H1 (cell line): Measurements from ENCODE around the gene PHLPP1. TPM values are rescaled to one million over a fixed set of nuclear protein-coding genes. Genes with fewer than 3 reads are reported as not detected.

Source experiments
- CTCF ChIA-PET: fragments of 300-600 bp; sonication (Branson Sonifier 250); formaldehyde crosslinking; loops from one replicate; lab custom pipeline; 2021; ENCODE audit not compliant: partially characterized antibody; lab: Charles Lee
- POLR2A ChIA-PET: fragments of 300-600 bp; sonication (Branson Sonifier 250); formaldehyde crosslinking; loops from one replicate; lab custom pipeline; 2021; ENCODE audit warnings: inconsistent platforms; ENCODE audit not compliant: partially characterized antibody; lab: Charles Lee
- DNase-seq, 2 experiments: peaks; one replicate each; pipeline versions ENCODE4 v3.0.0 to v3.0.0-alpha.2; 2010 to 2022; ENCODE audit warnings: low spot score in 2 of 2, low read depth in 1 of 2, mixed read lengths in 1 of 2
- FAIRE-seq: peaks from 2 replicates; lab custom pipeline; 2011; peaks lifted over from hg19 to GRCh38; lab: Jason Lieb, UNC
- H2AFZ ChIP-seq: 2 replicates; pipeline ENCODE4 v1.8.1; 2012; ENCODE audit warnings: low read length, inconsistent platforms
- H2AK5ac ChIP-seq: 2 replicates; pipeline ENCODE4 v1.6.1; 2013; ENCODE audit warnings: low read depth, low read length
- H2BK120ac ChIP-seq: replicated peaks from 2 replicates; pipeline ENCODE3; 2013; ENCODE audit warnings: low read depth, low read length, inconsistent platforms
- H2BK12ac ChIP-seq: 2 replicates; pipeline ENCODE4 v1.6.1; 2013; ENCODE audit warnings: low read depth, low read length
- H2BK15ac ChIP-seq: 2 replicates; pipeline ENCODE4 v1.6.1; 2013; ENCODE audit warnings: low read length
- H2BK20ac ChIP-seq: 2 replicates; pipeline ENCODE4 v1.6.1; 2013; ENCODE audit warnings: low read length
- H2BK5ac ChIP-seq: 2 replicates; pipeline ENCODE4 v1.6.1; 2013; ENCODE audit warnings: low read depth, low read length
- H3K14ac ChIP-seq: 2 replicates; pipeline ENCODE4 v1.6.1; 2013; ENCODE audit warnings: inconsistent platforms; ENCODE audit not compliant: insufficient read length
- H3K18ac ChIP-seq: 2 replicates; pipeline ENCODE4 v1.6.1; 2013; ENCODE audit warnings: low read length; ENCODE audit errors: extremely low read depth
- H3K23ac ChIP-seq: 2 replicates; pipeline ENCODE4 v1.6.1; 2013; ENCODE audit warnings: inconsistent platforms; ENCODE audit not compliant: insufficient read length
- H3K23me2 ChIP-seq: 2 replicates; pipeline ENCODE4 v1.6.1; 2013; ENCODE audit warnings: low read depth, low read length
- H3K27ac ChIP-seq: 2 replicates; pipeline ENCODE4 v1.6.1; 2011; ENCODE audit warnings: low read depth, low read length, inconsistent platforms
- H3K27me3 ChIP-seq, 4 experiments: replicated peaks in 1 of 4; 1 replicate in 1 of 4; 2 replicates in 3 of 4; pipeline versions ENCODE4 v1.6.1 to v1.8.1; 2011 to 2013; ENCODE audit warnings: low read length in 3 of 4, mild to moderate bottlenecking in 3 of 4, inconsistent platforms in 2 of 4, mixed read lengths in 2 of 4, moderate library complexity in 1 of 4; ENCODE audit not compliant: control insufficient read depth in 3 of 4, insufficient read depth in 3 of 4; ENCODE audit errors: extremely low read depth in 1 of 4
- H3K36me3 ChIP-seq, 4 experiments: 2 replicates each; pipeline versions ENCODE4 v1.6.1 to v1.8.1; 2011 to 2013; ENCODE audit warnings: mild to moderate bottlenecking in 4 of 4, low read length in 3 of 4, moderate library complexity in 2 of 4, control low read depth in 1 of 4, inconsistent platforms in 1 of 4; ENCODE audit not compliant: insufficient read depth in 4 of 4, control insufficient read depth in 2 of 4
- H3K4ac ChIP-seq: replicated peaks from 2 replicates; pipeline ENCODE3; 2013; ENCODE audit warnings: low read length, low read depth, mixed read lengths, inconsistent platforms; ENCODE audit not compliant: insufficient read length
- H3K4me1 ChIP-seq, 4 experiments: replicated peaks in 1 of 4; 1 replicate in 1 of 4; 2 replicates in 3 of 4; pipeline versions ENCODE4 v1.6.1 to v1.8.1; 2011 to 2013; ENCODE audit warnings: low read length in 3 of 4, inconsistent platforms in 2 of 4, mixed read lengths in 1 of 4; ENCODE audit not compliant: insufficient read depth in 4 of 4, control insufficient read depth in 3 of 4
- H3K4me2 ChIP-seq, 2 experiments: 2 replicates each; pipeline versions ENCODE4 v1.6.1 to v1.8.1; 2011 to 2013; ENCODE audit warnings: low read depth in 2 of 2, low read length in 2 of 2, control low read depth in 1 of 2, inconsistent platforms in 1 of 2, mild to moderate bottlenecking in 1 of 2; ENCODE audit not compliant: insufficient read depth in 1 of 2
- H3K4me3 ChIP-seq, 4 experiments: fragments of 200-600, 300-600 bp in 1 of 4; sonication (generic), shearing (Covaris generic), sonication (Bioruptor Twin) in 1 of 4; 2 replicates each; pipeline versions ENCODE4 v1.5.1 to v1.8.1; 2011 to 2016; ENCODE audit warnings: low read length in 4 of 4, low read depth in 3 of 4, control low read depth in 2 of 4, inconsistent platforms in 2 of 4, mild to moderate bottlenecking in 2 of 4, mixed read lengths in 1 of 4, moderate library complexity in 1 of 4; ENCODE audit not compliant: insufficient read depth in 2 of 4; ENCODE audit errors: extremely low read depth in 1 of 4
- H3K56ac ChIP-seq: replicated peaks from 2 replicates; pipeline ENCODE3; 2013; ENCODE audit warnings: low read depth, mild to moderate bottlenecking, mixed read lengths, low read length, inconsistent platforms; ENCODE audit not compliant: insufficient read length
- H3K79me1 ChIP-seq: 2 replicates; pipeline ENCODE4 v1.6.1; 2013; ENCODE audit warnings: low read depth, low read length, control low read depth
- H3K79me2 ChIP-seq, 2 experiments: 2 replicates each; pipeline versions ENCODE4 v1.6.1 to v1.8.1; 2012 to 2013; ENCODE audit warnings: low read length in 2 of 2, mild to moderate bottlenecking in 2 of 2, inconsistent platforms in 1 of 2; ENCODE audit not compliant: insufficient read depth in 2 of 2, control insufficient read depth in 1 of 2
- H3K9ac ChIP-seq, 4 experiments: replicated peaks in 1 of 4; 1 replicate in 1 of 4; 2 replicates in 3 of 4; pipeline versions ENCODE4 v1.6.1 to v1.8.1; 2011 to 2013; ENCODE audit warnings: low read depth in 3 of 4, low read length in 3 of 4, control low read depth in 2 of 4, mild to moderate bottlenecking in 2 of 4, moderate library complexity in 2 of 4, inconsistent platforms in 1 of 4; ENCODE audit errors: extremely low read depth in 1 of 4
- H3K9me3 ChIP-seq, 2 experiments: 2 replicates each; pipeline versions ENCODE4 v1.6.1 to v1.8.1; 2012 to 2013; ENCODE audit warnings: mild to moderate bottlenecking in 2 of 2, moderate library complexity in 2 of 2, control low read depth in 1 of 2, inconsistent platforms in 1 of 2, low read depth in 1 of 2, low read length in 1 of 2, mixed read lengths in 1 of 2; ENCODE audit not compliant: insufficient read depth in 2 of 2
- H4K20me1 ChIP-seq, 2 experiments: replicated peaks in 1 of 2; 2 replicates each; pipeline versions ENCODE3 to v1.8.1; 2011 to 2013; ENCODE audit warnings: inconsistent platforms in 2 of 2, low read length in 2 of 2, mild to moderate bottlenecking in 1 of 2; ENCODE audit not compliant: insufficient read depth in 2 of 2, control insufficient read depth in 1 of 2
- H4K5ac ChIP-seq: 2 replicates; pipeline ENCODE4 v1.6.1; 2013; ENCODE audit warnings: low read length, low read depth, mixed read lengths, inconsistent platforms; ENCODE audit not compliant: insufficient read length
- H4K8ac ChIP-seq: 2 replicates; pipeline ENCODE4 v1.8.0; 2013; ENCODE audit warnings: mild to moderate bottlenecking, moderate library complexity, low read length, inconsistent platforms; ENCODE audit not compliant: insufficient read depth; ENCODE audit errors: extremely low read depth
- H4K91ac ChIP-seq: replicated peaks from 2 replicates; pipeline ENCODE3; 2013; ENCODE audit warnings: low read length, mixed read lengths, inconsistent platforms; ENCODE audit not compliant: insufficient read length
- BRCA1 ChIP-seq: IDR thresholded peaks from 2 replicates; pipeline ENCODE4 v1.6.1; 2012; ENCODE audit warnings: low read depth, low read length, improper control_type of control experiment
- CBX5 ChIP-seq: fragments of 300-800, 300-1000 bp; sonication (generic); IDR thresholded peaks from 2 replicates; pipeline ENCODE4 v1.7.1; 2016; ENCODE audit warnings: antibody characterized with exemption, low read length, low read depth
- CEBPB ChIP-seq: IDR thresholded peaks from 2 replicates; pipeline ENCODE4 v1.6.1; 2012; ENCODE audit warnings: low read depth, low read length
- JUND ChIP-seq: IDR thresholded peaks from 2 replicates; pipeline ENCODE4 v1.6.1; 2011; ENCODE audit warnings: mild to moderate bottlenecking, improper control_type of control experiment, low read length
- POU5F1 ChIP-seq: IDR thresholded peaks from 2 replicates; pipeline ENCODE4 v1.6.1; 2011; ENCODE audit warnings: low read depth, mild to moderate bottlenecking, low read length, moderate library complexity
- RAD21 ChIP-seq, 2 experiments: IDR thresholded peaks in 1 of 2; conservative IDR thresholded peaks in 1 of 2; 2 replicates each; pipeline ENCODE4 v1.6.1; 2011; ENCODE audit warnings: low read depth in 2 of 2, low read length in 2 of 2, improper control_type of control experiment in 1 of 2, inconsistent platforms in 1 of 2, mild to moderate bottlenecking in 1 of 2, moderate library complexity in 1 of 2
- RFX5 ChIP-seq: IDR thresholded peaks from 2 replicates; pipeline ENCODE4 v1.6.1; 2011; ENCODE audit warnings: low read depth, low read length, improper control_type of control experiment, borderline replicate concordance
- SIN3A ChIP-seq, 2 experiments: IDR thresholded peaks in 1 of 2; conservative IDR thresholded peaks in 1 of 2; 2 replicates each; pipeline ENCODE4 v1.6.1; 2011 to 2012; ENCODE audit warnings: low read length in 2 of 2, improper control_type of control experiment in 1 of 2, low read depth in 1 of 2, mild to moderate bottlenecking in 1 of 2
- SP1 ChIP-seq: IDR thresholded peaks from 2 replicates; pipeline ENCODE4 v1.6.1; 2011; ENCODE audit warnings: low read depth, low read length
- SUZ12 ChIP-seq: fragments of 200-600 bp; sonication (generic); IDR thresholded peaks from 2 replicates; pipeline ENCODE4 v1.6.1; 2012; ENCODE audit warnings: mild to moderate bottlenecking, inconsistent platforms, low read length, moderate library complexity, mixed read lengths
- TAF7 ChIP-seq: optimal IDR thresholded peaks from 2 replicates; pipeline ENCODE3; 2011; ENCODE audit warnings: low read depth, mild to moderate bottlenecking, inconsistent platforms, low read length, moderate library complexity, borderline replicate concordance
- WGBS, 2 experiments: shearing (Covaris generic) in 1 of 2; methylation state at CpG; one replicate each; pipeline versions ENCODE4 v1.1.6 to v1.1.7; 2013 to 2015; ENCODE audit warnings: low lambda C conversion rate in 2 of 2, mixed read lengths in 2 of 2, inconsistent platforms in 1 of 2, low coverage in 1 of 2, missing lambda C conversion rate in 1 of 2; ENCODE audit not compliant: insufficient replicate concordance in 2 of 2, insufficient coverage in 1 of 2, insufficient read length in 1 of 2; ENCODE audit errors: extremely low coverage in 1 of 2, missing lambda C conversion rate in 1 of 2; 5-methylcytosine and 5-hydroxymethylcytosine counted together
- polyA plus RNA-seq, 7 experiments: library from polyadenylated mRNA; depleted of rRNA in 3 of 7; stranded (reverse) in 5 of 7; unstranded in 2 of 7; fragments of >200 nt in 5 of 7; fragments of 200-250 nt in 2 of 7; gene quantifications; 1 replicate in 5 of 7; 2 replicates in 1 of 7; 4 replicates in 1 of 7; pipeline versions ENCODE4 v1.2.1 to v1.2.3, GENCODE V29; 2011 to 2013; ENCODE audit warnings: missing spikeins in 2 of 7, mixed read lengths in 2 of 7
- total RNA-seq: library from RNA; stranded (reverse); fragmentation: NEBNext Ultra II Directional; extraction: Animal tissue kit (Norgen Biotek cat#: 25700); gene quantifications from 2 replicates; pipeline ENCODE4 v1.2.1, GENCODE V29; 2021
- TF ChIP-seq, protein P1 (sequence below): IDR thresholded peaks from 2 replicates; pipeline ENCODE4 v1.6.1; 2011; ENCODE audit warnings: low read length, improper control_type of control experiment
- TF ChIP-seq, protein P2 (sequence below): IDR thresholded peaks from 2 replicates; pipeline ENCODE4 v1.6.1; 2011; ENCODE audit warnings: low read depth, mild to moderate bottlenecking, low read length; ENCODE audit not compliant: insufficient read depth

Gene PHLPP1
- total and polyA plus RNA-seq, 2 of the 8 experiments (the other 6 are each of a cell fraction or from before 2014, with no cell fraction given): 28.0 to 66.3 TPM

DNA sequence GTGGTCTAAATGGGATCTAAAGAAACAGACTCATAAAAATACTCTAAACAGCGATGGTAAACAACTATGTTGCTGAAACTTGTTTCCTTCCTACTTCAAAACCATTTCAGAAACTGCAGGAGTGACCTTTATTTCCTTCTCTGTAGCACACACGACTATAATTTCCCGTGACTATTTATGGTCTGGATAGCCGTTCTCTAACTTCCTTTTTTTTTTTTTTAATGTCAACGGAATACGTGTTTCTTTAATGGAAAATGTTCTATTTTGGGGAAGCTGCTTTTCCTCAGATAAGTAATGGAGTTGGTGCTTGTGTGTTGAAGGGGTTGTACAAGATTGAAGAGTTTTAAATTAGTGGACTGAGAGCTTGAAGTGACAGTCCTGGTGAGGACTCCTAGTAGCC, 224.1 kb downstream of the PHLPP1 start:
- Histone ChIP-seq H3K4me1 (no peaks in the 10 kb centered on the region), H3K56ac (no peak overlapping the region), H3K27ac (no peak overlapping the region), H3K79me1 (no peaks in the 10 kb centered on the region), H2BK20ac (no peak overlapping the region), H3K4me3 (no peak overlapping the region), H2AK5ac (no peak overlapping the region), H4K91ac (no peak overlapping the region), H2BK120ac (no peak overlapping the region), H3K79me2 (no peaks in the 10 kb centered on the region; a peak in 1 of 4 replicates), H4K20me1 (no peaks in the 10 kb centered on the region), H3K9me3 (no peaks in the 10 kb centered on the region), H3K4me2 (no peak overlapping the region), H3K18ac (no peak overlapping the region), H3K4ac (no peak overlapping the region), H2BK15ac (no peak overlapping the region), H4K5ac (no peak overlapping the region), H2BK5ac (no peak overlapping the region), H3K27me3 (no peaks in the 10 kb centered on the region), H2AFZ (no peak overlapping the region), H3K23ac (no peak overlapping the region), H3K36me3 (peaks cover 0 to 17% (median 7%) of the 10 kb centered on the region in 4 experiments; a peak in 5 of 8 replicates), H3K23me2 (no peaks in the 10 kb centered on the region), H3K9ac (no peak overlapping the region), H2BK12ac (no peak overlapping the region), H3K14ac (no peak overlapping the region), H4K8ac (no peak overlapping the region)
- 95% methylated on average over 6 of the region's 6 CpGs; no CpG with 5 or more reads in 1 of the 2 experiments for WGBS, 2 experiments
- ChIA-PET CTCF (no interaction called here), POLR2A (no interaction called here)
- DNase-seq (no peak), FAIRE-seq (no peak)
- no peak for TF ChIP-seq CBX5
- no peak for TF ChIP-seq JUND
- no peak for TF ChIP-seq POU5F1
- TF ChIP-seq, protein P1, sequence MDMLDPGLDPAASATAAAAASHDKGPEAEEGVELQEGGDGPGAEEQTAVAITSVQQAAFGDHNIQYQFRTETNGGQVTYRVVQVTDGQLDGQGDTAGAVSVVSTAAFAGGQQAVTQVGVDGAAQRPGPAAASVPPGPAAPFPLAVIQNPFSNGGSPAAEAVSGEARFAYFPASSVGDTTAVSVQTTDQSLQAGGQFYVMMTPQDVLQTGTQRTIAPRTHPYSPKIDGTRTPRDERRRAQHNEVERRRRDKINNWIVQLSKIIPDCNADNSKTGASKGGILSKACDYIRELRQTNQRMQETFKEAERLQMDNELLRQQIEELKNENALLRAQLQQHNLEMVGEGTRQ: no peak
- TF ChIP-seq SIN3A (conservative IDR thresholded peaks at IDR 0.05 in 1 of 2, IDR thresholded peaks at IDR 0.05 in 1 of 2; ENCODE audit: low read depth in 1 of 2, low read length in 2 of 2): no peak
- no peak for TF ChIP-seq CEBPB
- TF ChIP-seq RAD21 (IDR thresholded peaks at IDR 0.05 in 1 of 2, conservative IDR thresholded peaks at IDR 0.05 in 1 of 2; ENCODE audit: low read depth in 2 of 2, low read length in 2 of 2): no peak
- no peak for TF ChIP-seq TAF7
- no peak for TF ChIP-seq SUZ12
- TF ChIP-seq RFX5: no peak
- TF ChIP-seq, protein P2, sequence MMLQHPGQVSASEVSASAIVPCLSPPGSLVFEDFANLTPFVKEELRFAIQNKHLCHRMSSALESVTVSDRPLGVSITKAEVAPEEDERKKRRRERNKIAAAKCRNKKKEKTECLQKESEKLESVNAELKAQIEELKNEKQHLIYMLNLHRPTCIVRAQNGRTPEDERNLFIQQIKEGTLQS: no peak
- no peak for TF ChIP-seq BRCA1
- no peak for TF ChIP-seq SP1
